GM18951 (cell line): ENCODE data around the gene PLGRKT.
"Not testable (repeated sequence)": the region's sequence is repeated elsewhere in the genome, so short reads cannot be mapped to it uniquely, and the experiment has no call there.

ENCODE experiments used
- POLR2A ChIP-seq: IDR thresholded peaks from 4 replicates; pipeline ENCODE4 v1.6.1; 2011; ENCODE audit warnings: mild to moderate bottlenecking; ENCODE audit not compliant: insufficient read length, insufficient read depth; ENCODE audit errors: extremely low read depth
- in situ Hi-C: fragments of 300-500 bp; cut with MboI; formaldehyde crosslinking; loops from one replicate; pipeline ENCODE4 v1.12.0; 2022; ENCODE audit warnings: low sequenced_read_pairs, mixed read lengths, inconsistent platforms; ENCODE audit not compliant: unreplicated experiment

Gene PLGRKT

GRCh38 chr9:5395428-5395827, 42.3 kb downstream of the PLGRKT start:
- TF ChIP-seq POLR2A: no peak
- in situ Hi-C loops: no loop called here

DNA sequence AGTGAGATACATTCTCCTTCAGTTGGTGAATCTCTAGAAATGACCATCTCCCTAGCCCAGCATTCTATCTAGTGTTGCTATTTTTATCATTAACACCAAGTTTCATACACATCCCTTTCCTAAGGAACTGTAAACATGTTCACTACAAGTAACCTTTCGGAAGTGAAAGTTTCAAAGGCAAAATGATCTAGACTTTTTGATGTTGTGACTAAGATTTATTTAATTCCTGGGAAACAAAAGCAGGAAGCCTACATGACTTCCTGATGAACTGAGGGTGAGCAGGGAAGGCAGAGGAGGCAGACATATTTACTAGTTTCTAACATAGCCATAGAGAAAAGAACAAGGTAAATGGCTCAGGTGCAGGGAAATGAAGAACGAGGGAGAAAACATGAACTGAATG, 43.7 kb downstream of the PLGRKT start:
- in situ Hi-C loops: not testable (repeated sequence)

GRCh38 chr9:5393497-5393896, 44.2 kb downstream of the PLGRKT start:
- in situ Hi-C loops: no loop called here
- no peak for TF ChIP-seq POLR2A

- in situ Hi-C loops: no loop called here
- TF ChIP-seq POLR2A: no peak
Observed at GRCh38 chr9:5392285-5392684, 45.4 kb downstream of the PLGRKT start.

DNA sequence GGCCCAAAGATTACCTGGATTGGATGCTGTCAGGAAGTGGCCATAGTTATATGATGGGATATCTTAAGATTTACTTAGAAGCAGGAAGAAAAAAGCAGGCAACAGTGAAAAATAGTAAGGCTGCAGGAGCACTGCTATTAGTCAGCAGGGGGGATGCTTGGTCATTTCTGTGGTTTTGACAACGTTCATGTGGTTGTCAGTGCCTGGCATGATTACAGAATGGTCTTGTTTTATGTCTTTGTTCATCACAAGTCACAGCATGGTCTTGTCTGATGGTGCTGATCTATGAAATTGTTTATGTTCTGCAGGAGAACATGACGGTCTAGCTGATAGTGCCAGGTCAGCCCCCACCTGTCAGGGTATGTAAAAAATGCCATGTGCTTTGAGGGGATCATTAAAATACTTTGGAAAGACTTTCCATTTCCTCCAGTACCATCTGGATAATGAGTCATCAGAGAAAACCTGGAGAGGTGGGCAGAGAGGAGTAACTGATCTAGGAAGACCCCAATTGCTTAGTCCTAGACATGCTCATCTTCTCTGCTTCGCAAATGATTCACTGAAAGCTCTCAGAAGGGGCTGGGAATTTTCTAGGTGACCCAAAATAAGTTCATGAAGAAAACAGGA, 48.5 kb downstream of the PLGRKT start:
- TF ChIP-seq POLR2A: no peak
- in situ Hi-C loops: no loop called here

GRCh38 chr9:5388026-5388819, 49.5 kb downstream of the PLGRKT start:
- TF ChIP-seq POLR2A: no peak
- in situ Hi-C loops: no loop called here

- no peak for TF ChIP-seq POLR2A
- in situ Hi-C loops: no loop called here
Observed at GRCh38 chr9:5384436-5384835, 53.3 kb downstream of the PLGRKT start.

DNA sequence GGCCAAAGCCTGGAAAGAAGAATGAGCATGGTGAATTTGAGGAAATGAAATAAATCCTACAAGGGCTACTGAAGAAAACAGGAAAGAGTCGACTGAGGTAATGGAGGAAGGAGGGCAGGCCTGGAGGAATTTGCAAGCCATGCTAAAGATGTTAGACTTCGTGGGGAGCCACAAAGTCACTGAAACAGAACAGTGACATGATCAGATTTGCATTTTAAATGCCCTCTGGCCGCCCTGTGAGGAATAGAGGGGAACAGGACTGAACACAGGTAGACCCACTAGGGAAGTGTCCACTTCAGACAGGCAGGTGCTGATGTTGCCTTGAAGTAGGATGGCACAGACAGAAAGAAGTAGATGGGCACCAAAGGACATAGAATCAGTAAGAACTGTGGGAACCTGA, 55.2 kb downstream of the PLGRKT start:
- in situ Hi-C loops: no loop called here
- TF ChIP-seq POLR2A: no peak

DNA sequence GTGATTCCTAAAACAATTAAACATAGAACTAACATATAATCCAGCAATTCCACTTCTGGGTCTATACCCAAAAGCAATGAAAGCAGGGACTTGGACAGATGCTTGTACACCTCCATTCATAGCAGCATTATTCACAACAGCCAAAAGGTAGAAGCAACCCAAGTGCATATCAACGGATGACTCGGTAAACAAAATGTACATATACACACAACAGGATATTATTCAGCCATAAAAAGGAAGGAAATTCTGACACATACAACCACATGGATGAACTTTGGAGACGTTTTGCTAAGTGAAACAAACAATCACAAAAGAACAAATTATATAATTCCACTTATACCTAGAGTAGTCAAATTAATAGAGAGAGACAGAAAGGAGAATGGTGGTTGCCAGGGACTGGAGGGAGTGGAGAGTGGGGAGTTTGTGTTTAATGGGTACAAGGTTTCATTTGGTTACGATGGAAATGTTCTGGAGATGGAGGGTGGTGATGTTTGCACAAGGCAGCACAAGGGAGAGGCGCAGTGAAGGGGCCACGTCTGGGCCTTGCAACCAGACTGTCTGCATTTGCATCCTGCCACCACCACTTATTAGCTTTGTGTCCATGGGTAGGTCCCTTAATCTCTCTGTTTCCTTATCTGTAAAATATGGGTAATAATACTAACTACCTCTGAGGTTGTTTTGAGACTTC, 61.8 kb downstream of the PLGRKT start:
- in situ Hi-C loops: no loop called here
- TF ChIP-seq POLR2A: no peak

DNA sequence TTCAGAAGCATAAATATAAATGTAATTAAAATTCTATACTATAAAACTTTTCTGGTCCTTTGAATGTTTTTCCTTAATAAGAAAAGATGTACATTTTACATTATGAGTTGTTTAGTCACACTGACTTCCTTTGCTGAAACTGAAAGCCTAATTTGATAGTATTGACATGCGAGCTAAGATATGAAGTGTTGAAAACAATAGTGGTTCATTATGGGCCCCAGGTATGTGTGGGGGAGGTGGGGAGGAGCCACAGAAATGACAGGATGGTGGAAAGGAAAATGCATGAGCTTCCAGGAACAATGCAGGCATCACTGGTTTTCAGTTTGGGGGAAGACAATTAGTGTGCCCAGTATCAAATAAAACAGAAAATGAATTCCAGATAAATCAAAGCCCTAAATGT, 62.6 kb downstream of the PLGRKT start:
- TF ChIP-seq POLR2A: no peak
- in situ Hi-C loops: no loop called here

GRCh38 chr9:5364294-5365024, 73.3 kb downstream of the PLGRKT start:
- no peak for TF ChIP-seq POLR2A
- in situ Hi-C loops: no loop called here

DNA sequence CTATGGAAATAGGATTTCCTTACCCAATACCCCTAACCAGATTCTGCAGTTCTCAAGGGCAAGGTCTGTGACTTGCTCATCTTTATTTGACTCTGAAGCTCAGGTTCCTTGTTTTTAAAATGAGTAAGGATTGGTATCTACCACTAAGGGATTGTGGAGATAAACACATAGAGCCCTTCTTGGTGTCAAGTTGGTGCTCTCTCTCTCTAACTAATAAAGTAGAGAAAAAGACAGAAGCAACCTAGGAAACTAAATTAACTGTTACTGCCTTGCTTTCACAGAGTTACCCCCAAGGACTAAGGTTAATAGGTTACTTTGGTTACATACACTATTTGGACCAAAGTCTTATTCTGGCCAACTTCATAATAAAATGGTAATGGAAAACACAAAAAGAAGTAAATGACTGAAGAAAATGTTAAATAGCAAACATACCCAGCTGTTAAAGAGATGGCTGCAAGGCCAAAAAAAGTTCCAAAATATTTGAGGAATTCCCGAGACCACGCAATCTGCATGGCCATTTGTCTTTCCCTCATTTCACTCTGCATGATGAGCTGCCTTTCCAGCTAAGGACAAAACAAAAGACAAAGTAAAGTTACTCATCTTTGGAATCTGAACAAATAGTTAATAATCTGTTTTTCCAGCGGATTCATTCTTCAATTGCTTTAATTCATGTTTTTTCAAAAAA, 76.3 kb downstream of the PLGRKT start:
- in situ Hi-C loops: no loop called here
- TF ChIP-seq POLR2A: no peak

GRCh38 chr9:5360341-5360740, 77.4 kb downstream of the PLGRKT start:
- in situ Hi-C loops: no loop called here
- TF ChIP-seq POLR2A: no peak
